Mammary epithelial cell (primary cell): ENCODE measurements around the gene NECAB3.

Experiments used
- CTCF ChIP-seq, 2 donors: IDR thresholded peaks in 1 of 2; conservative IDR thresholded peaks in 1 of 2; 2 replicates each; pipeline ENCODE4 v1.5.1; 2011 to 2012; ENCODE audit warnings: inconsistent platforms in 2 of 2, low read length in 2 of 2, mild to moderate bottlenecking in 2 of 2, control low read depth in 1 of 2, low read depth in 1 of 2; ENCODE audit not compliant: insufficient read depth in 1 of 2; ENCODE audit errors: extremely low read depth in 1 of 2
- EZH2 ChIP-seq: IDR thresholded peaks from 2 replicates; pipeline ENCODE4 v1.6.1; 2012; ENCODE audit warnings: low read length, inconsistent platforms, borderline replicate concordance

- TF ChIP-seq CTCF (conservative IDR thresholded peaks at IDR 0.05 in 1 of 2, IDR thresholded peaks at IDR 0.05 in 1 of 2; ENCODE audit: extremely low read depth in 1 of 2, insufficient read depth in 1 of 2, low read depth in 1 of 2, low read length in 2 of 2) = no peak
- no peak for TF ChIP-seq EZH2
Observed at GRCh38 chr20:33673410-33674293, 576 bp downstream of the NECAB3 start.
